ENCODE measurements around the gene RELB.
"Not testable (repeated sequence)": the region's sequence is repeated elsewhere in the genome, so short reads cannot be mapped to it uniquely, and the experiment has no call there.

Gene RELB, protein sequence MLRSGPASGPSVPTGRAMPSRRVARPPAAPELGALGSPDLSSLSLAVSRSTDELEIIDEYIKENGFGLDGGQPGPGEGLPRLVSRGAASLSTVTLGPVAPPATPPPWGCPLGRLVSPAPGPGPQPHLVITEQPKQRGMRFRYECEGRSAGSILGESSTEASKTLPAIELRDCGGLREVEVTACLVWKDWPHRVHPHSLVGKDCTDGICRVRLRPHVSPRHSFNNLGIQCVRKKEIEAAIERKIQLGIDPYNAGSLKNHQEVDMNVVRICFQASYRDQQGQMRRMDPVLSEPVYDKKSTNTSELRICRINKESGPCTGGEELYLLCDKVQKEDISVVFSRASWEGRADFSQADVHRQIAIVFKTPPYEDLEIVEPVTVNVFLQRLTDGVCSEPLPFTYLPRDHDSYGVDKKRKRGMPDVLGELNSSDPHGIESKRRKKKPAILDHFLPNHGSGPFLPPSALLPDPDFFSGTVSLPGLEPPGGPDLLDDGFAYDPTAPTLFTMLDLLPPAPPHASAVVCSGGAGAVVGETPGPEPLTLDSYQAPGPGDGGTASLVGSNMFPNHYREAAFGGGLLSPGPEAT

DNA sequence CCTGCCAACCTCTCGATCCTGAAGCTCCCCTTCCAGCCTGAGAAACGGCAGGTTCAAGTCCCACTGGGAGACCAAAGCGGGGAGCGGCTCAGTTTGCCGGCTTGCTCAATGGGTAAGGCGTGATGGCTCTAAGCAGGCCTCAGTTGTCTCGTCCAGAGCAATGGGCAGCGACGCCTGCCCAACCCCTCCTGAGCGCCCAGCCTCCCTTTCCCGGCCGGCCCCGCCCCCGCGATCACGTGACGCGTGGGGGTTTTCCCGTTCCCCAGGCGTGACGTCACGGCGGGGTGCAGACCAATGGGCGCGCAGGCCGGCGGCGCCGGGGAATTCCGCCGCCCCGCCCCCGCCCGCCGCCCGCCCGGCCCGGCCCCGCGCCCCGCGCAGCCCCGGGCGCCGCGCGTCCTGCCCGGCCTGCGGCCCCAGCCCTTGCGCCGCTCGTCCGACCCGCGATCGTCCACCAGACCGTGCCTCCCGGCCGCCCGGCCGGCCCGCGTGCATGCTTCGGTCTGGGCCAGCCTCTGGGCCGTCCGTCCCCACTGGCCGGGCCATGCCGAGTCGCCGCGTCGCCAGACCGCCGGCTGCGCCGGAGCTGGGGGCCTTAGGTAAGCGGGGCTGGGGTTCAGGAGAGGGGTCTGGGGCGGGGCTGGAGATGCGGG lies at the start of gene RELB:
TSS of gene RELB (plus strand) at position 378 of the 653 bp plus-strand sequence. CDS start at position 494, 116 bp downstream.
- DNase-seq: peak; percentile 39

DNA sequence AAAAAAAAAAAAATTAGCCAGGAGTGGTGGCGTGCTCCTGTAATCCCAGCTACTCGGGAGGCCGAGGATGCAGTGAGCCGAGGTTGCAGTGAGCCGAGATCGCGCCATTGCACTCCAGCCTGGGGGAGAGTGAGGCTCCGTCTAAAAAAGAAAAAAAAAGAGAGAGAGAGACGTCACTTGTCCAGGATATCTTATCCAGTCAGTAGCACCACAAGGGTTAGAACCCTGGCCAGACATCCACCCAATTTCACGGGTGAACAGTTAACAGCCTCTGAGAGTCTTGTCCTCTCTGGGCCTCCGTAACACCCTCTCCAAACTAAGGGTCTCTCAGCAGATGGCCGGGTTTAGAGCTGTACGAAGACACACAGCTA lies 47.0 kb upstream of the RELB start:
- DNase-seq: no peak

DNA sequence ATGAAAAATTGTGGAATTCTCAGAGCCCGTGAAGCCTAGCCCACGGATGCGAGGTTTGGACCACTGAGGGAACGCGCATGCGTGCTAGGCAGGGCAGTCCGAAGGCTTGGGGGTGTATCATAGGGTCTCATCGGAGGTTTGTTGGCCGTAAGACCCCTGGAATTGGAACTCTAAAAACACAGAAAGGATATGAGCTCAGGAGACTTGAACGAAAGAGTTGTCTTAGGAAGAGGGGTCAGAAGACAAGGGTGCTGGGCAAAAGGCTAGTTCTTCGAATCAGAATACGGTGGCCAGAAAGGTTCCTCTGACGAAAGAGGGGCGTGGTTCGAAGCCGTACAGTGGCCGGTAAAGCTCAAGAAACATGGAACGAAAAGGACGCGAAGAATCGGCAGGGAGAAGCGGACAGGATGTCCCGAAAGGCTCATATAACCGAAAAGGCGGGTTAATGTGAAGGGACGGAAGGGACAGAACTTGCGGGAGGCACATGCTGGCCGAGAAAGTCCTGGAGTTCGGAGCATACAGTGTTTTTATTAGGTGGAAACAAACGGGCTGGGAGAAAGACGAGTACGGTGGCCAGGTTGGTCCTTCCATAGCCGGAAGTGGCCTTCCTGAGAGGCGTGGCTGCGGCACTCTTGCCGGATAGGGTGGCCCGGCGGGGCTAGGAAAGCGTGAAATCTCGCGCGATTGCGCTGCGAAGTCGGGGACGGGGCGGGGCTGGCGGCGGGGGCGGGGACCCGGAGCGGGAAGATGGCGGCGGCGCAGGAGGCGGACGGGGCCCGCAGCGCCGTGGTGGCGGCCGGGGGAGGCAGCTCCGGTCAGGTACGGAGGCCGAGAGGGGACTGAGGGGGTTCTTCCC lies 46.4 kb upstream of the RELB start, which contains the start of gene CLPTM1:
TSS of gene CLPTM1 (plus strand) at position 732 of the 856 bp plus-strand sequence. CDS start at position 748, 16 bp downstream.
- peak; percentile 96 for DNase-seq

GRCh38 chr19:44955505-44956439 lies 45.5 kb upstream of the RELB start:
- DNase-seq: no peak

DNA sequence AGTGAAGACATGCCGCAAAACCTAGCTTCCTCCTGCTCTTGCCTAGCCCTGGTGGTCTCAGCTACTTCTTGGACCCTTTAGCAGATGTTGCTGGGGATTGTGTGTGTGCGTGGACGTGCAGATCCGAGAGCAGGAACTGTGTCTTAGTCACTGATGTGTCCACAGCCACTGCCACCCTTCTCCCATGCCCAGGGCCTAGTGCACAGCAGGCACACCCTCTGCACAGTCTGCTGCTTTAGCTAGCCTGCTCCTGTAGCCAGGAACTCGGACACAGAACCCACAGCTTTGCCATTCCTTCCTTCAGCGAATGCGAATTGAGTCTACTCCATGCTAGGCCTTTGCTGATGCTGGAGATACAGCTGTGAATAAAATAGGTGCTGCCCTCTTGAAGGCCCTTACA lies 43.7 kb upstream of the RELB start:
- no peak for DNase-seq

DNA sequence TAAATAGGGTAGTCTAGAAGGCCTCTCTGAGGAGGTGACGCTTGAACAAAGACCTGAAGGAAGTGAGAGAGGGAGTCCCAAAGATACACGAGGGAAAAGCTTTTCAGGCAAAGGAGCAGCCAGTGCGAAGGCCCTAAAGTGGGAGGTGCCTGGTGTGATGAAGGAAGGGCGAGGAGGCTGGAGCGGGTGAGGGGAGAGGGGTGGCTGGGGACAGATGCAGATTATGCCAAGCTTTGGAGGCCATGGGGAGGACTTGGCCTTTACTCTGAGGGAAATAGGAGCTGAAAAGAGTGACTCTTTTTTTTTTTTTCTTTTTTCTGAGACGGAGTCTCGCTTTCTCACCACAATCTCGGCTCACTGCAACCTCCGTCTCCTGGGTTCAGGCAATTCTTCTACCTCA lies 43.2 kb upstream of the RELB start:
- no peak for DNase-seq

- no peak for DNase-seq
Measured at GRCh38 chr19:44959691-44960090, 41.6 kb upstream of the RELB start.

- DNase-seq: no peak
Measured at GRCh38 chr19:44960906-44961728, 40.1 kb upstream of the RELB start.

- no peak for DNase-seq
Measured at GRCh38 chr19:44961821-44962220, 39.4 kb upstream of the RELB start.

DNA sequence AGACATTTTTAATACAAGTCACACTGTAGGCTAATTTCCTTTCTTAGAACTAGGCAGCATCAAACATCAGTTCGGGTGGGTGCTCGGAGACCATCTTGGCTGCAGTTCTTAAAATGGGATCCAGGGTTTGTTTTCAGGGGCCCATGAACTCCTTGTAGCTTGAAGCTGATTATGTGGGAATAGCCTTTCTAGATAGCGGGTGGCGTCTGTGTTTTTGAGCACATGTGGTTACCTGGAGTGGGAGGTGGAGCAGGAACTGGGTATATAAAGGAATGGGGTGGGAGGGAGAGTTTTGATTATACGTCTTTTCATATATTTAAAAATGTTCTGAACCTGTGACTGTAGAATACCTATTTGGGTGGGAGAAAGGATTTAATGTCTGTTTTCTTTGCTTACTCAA lies 33.1 kb upstream of the RELB start:
- DNase-seq: no peak

GRCh38 chr19:44968670-44969069 lies 32.6 kb upstream of the RELB start:
- DNase-seq: no peak

GRCh38 chr19:44969437-44969836 lies 31.8 kb upstream of the RELB start:
- DNase-seq: no peak

DNA sequence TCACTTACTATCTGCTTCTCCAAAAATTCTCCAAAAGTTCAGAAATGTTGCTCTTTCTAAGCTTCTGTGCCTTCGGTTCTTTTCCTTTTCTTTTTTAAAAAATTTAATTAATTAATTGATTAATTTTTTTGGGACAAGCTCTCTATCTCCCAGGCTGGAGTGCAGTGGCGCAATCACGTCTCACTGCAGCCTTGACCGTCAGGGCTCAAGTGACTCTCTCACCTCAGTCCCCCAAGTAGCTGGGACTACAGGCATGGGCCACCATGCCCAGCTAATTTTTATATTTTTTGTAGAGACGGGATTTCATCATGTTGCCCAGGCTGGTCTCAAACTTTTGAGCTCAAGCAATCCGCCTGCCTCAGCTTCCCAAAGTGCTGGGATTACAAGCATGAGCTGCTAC lies 29.8 kb upstream of the RELB start:
- DNase-seq: not testable (repeated sequence)

DNA sequence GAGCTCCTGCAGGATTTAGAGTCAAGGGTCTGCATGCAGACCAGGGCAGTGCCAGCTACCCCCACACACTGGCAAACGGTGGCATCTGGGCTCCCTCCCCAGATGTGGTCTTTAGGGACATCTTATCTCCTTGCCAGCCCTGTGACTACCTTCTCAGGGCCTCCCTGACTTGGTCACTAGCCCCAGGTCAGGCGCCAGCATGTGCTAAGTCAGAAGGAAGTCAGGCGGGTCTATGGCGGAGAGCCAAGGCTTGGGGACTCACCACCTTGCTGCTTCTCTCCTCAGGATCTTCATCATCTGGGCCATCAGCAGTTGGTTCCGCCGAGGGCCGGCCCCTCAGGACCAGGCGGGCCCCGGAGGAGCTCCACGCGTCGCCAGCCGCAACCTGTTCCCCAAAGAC lies 28.5 kb upstream of the RELB start:
- DNase-seq: no peak

GRCh38 chr19:44973982-44974735 lies 27.1 kb upstream of the RELB start:
- no peak for DNase-seq

- no peak for DNase-seq
Measured at GRCh38 chr19:44974857-44975256, 26.4 kb upstream of the RELB start.

DNA sequence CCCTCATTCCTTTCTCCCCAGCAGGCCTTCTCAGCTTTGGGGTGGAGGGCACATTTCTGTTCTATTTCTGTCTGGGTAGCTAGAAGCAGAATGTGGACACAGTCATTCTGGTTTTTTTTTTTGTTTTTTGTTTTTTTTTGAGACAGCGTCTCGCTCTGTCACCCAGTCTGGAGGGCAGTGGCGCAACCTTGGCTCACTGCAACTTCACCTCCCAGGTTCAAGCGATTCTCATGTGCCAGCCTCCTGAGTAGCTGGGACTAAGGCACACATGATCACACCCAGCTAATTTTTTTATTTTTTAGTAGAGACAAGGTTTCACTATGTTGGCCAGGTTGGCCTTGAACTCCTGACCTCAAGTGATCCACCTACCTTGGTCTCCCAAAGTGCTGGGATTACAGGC lies 25.8 kb upstream of the RELB start:
- DNase-seq: no peak

- no peak for DNase-seq
Measured at GRCh38 chr19:44984005-44984404, 17.3 kb upstream of the RELB start.

GRCh38 chr19:44985445-44985844 lies 15.8 kb upstream of the RELB start:
- DNase-seq: no peak

- no peak for DNase-seq
Measured at GRCh38 chr19:44986389-44986788, 14.9 kb upstream of the RELB start.

Data from NCI-H526 treated with DMSO at 0.1 percent for 48 hours (cell line).